ENCODE results near the gene WNT4. TPM values are rescaled to one million over a fixed set of nuclear protein-coding genes. Genes with fewer than 3 reads are reported as not detected.

The WNT4 gene
- total and polyA plus RNA-seq, 2 of the 8 experiments (the other 6 are each of a cell fraction or from before 2014, with no cell fraction given) = 1.3 to 6.6 TPM

DNA sequence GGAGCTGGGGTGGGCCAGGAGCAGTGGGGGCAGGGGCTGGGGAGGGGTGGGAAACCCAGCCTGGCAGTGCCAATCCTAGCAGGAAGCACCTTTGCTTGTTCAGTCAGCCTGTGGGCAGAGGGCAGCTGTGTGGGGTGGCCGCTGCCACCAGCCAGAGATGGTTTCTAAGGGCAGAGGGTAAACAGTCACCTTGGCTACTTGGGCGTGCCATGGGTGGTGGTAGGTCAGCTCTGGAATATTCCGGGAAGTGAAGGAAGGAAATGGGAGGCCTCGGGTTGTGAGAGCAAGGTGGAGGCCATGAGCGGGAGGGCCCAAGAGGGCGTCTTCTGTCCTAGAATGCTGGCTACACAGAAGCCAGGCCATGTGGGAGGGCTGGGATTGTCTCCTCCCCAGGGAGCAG, 20.7 kb upstream of the WNT4 start:
- POLR2A ChIA-PET (ENCODE audit: partially characterized antibody) = no interaction called here

More for the DNA sequence above, 20.7 kb upstream of the WNT4 start:
- H3K79me1 ChIP-seq (ENCODE audit: low read depth, low read length) = no peaks in the 10 kb centered on the region
- no peak overlapping the region for H2BK5ac ChIP-seq (ENCODE audit: low read depth, low read length)
- H3K27ac ChIP-seq (ENCODE audit: low read depth, low read length) = no peak overlapping the region
- no peak overlapping the region for H3K4me2 ChIP-seq (ENCODE audit: insufficient read depth in 1 of 2, low read depth in 2 of 2, low read length in 2 of 2)
- no peaks in the 10 kb centered on the region for H3K36me3 ChIP-seq (ENCODE audit: control insufficient read depth in 2 of 4, insufficient read depth in 4 of 4, low read length in 3 of 4)
- H4K91ac ChIP-seq (replicated peaks; ENCODE audit: insufficient read length, low read length) = no peak overlapping the region
- no peak overlapping the region for H4K5ac ChIP-seq (ENCODE audit: insufficient read length, low read depth, low read length)
- no peak overlapping the region for H3K23ac ChIP-seq (ENCODE audit: insufficient read length)
- no peak overlapping the region for H2AK5ac ChIP-seq (ENCODE audit: low read depth, low read length)
- no peak for TF ChIP-seq POU5F1 (IDR thresholded peaks at IDR 0.05; ENCODE audit: low read depth, low read length)
- no peak for TF ChIP-seq CREB1 (IDR thresholded peaks at IDR 0.05)
- TF ChIP-seq SRF (IDR thresholded peaks at IDR 0.05; ENCODE audit: low read depth, low read length) = no peak
- WGBS, 2 experiments (ENCODE audit: extremely low coverage in 1 of 2, insufficient coverage in 1 of 2, insufficient read length in 1 of 2, insufficient replicate concordance in 2 of 2, low coverage in 1 of 2, low lambda C conversion rate in 2 of 2, missing lambda C conversion rate in 1 of 2) = 93% methylated on average over 5 of the region's 6 CpGs; no CpG with 5 or more reads in 1 of the 2 experiments
- H3K4me1 ChIP-seq (replicated peaks in 1 of 4; ENCODE audit: control insufficient read depth in 3 of 4, insufficient read depth in 4 of 4, low read length in 3 of 4) = no peaks in the 10 kb centered on the region
- H3K18ac ChIP-seq (ENCODE audit: extremely low read depth, low read length) = no peak overlapping the region
- no peak overlapping the region for H3K4ac ChIP-seq (replicated peaks; ENCODE audit: insufficient read length, low read depth, low read length)
- no peak overlapping the region for H2AFZ ChIP-seq (ENCODE audit: low read length)
- no peak overlapping the region for H3K4me3 ChIP-seq (ENCODE audit: extremely low read depth in 1 of 4, insufficient read depth in 2 of 4, low read depth in 3 of 4, low read length in 4 of 4)
- CTCF ChIA-PET (ENCODE audit: partially characterized antibody) = no interaction called here
- H3K9me3 ChIP-seq (ENCODE audit: insufficient read depth in 2 of 2, low read depth in 1 of 2, low read length in 1 of 2) = no peaks in the 10 kb centered on the region
- no peak overlapping the region for H2BK15ac ChIP-seq (ENCODE audit: low read length)
- H3K79me2 ChIP-seq (ENCODE audit: control insufficient read depth in 1 of 2, insufficient read depth in 2 of 2, low read length in 2 of 2) = no peaks in the 10 kb centered on the region
- no peak overlapping the region for H2BK12ac ChIP-seq (ENCODE audit: low read depth, low read length)
- no peak overlapping the region for H3K9ac ChIP-seq (replicated peaks in 1 of 4; ENCODE audit: extremely low read depth in 1 of 4, low read depth in 3 of 4, low read length in 3 of 4)
- H3K23me2 ChIP-seq (ENCODE audit: low read depth, low read length) = no peaks in the 10 kb centered on the region
- no peaks in the 10 kb centered on the region for H4K20me1 ChIP-seq (replicated peaks in 1 of 2; ENCODE audit: control insufficient read depth in 1 of 2, insufficient read depth in 2 of 2, low read length in 2 of 2)
- H3K27me3 ChIP-seq (replicated peaks in 1 of 4; ENCODE audit: control insufficient read depth in 3 of 4, extremely low read depth in 1 of 4, insufficient read depth in 3 of 4, low read length in 3 of 4) = no peaks in the 10 kb centered on the region; a peak in 1 of 7 replicates
- no peak overlapping the region for H3K56ac ChIP-seq (replicated peaks; ENCODE audit: insufficient read length, low read depth, low read length)
- no peak for DNase-seq (ENCODE audit: low read depth in 1 of 2, low spot score in 2 of 2)
- H3K14ac ChIP-seq (ENCODE audit: insufficient read length) = no peak overlapping the region
- no peak overlapping the region for H2BK120ac ChIP-seq (replicated peaks; ENCODE audit: low read depth, low read length)
- H2BK20ac ChIP-seq (ENCODE audit: low read length) = no peak overlapping the region
- no peak overlapping the region for H4K8ac ChIP-seq (ENCODE audit: extremely low read depth, insufficient read depth, low read length)
- FAIRE-seq = no peak
